ENCODE results near the gene TEX13D. TPM values are rescaled to one million over a fixed set of nuclear protein-coding genes. Genes with fewer than 3 reads are reported as not detected.

The TEX13D gene
- total RNA-seq, result not detected

DNA sequence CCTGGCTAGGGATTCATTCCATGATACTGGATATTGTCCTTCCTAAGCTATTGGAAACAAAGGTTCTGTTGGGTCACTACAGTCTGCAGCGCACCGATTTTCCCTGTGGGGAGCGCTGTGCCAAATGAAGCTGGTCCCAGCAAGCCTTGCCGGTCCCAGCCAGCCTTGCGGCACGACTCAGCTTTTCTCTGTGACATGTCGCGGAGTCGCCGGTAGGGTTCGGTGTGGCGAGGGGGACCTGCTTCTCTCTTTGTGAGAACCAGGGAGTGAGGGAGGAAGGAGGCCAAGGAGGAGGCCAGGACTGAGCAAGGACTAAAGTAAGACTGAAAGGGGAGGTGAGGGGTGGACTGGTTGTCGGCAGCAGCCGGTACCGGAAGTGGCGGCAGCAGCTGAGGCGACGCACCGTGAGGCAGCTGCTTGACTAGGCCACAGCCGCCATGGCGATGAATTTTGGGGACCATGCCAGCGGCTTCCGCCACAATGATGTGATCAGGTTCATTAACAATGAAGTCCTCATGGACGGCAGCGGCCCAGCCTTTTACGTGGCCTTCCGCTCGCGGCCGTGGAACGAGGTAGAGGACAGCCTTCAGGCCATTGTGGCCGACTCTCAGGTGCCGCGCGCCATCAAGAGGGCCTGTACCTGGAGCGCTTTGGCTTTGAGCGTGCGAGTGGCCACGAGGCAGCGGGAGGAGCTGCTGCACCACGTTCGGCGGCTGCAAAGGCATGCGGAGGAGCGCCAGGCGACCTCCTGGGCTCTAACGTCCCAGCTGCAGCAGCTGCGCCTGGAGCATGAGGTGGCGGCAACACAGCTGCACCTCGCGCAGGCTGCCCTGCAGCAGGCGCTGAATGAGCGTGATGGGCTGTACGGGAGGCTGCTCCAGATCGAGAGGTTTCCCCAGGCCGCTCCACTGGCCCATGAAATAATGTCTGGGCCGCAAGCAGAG is at the start of gene TEX13D:
Gene TEX13D (plus strand): TSS at position 180 of the 944 bp plus-strand sequence. CDS start 258 bp downstream, at position 438.

GRCh38 chrX:124346117-124346876 is 13.8 kb downstream of the TEX13D start, which contains the start of gene SH2D1A:
Gene SH2D1A, plus strand, starts transcription at chrX:124346563. Its CDS starts 80 bp downstream, at chrX:124346643.

Small RNA genes within 50 kb of the gene (small RNA-seq; reads per million reads assigned to genes)
- gene AL022718.1 (ENCODE audit: low replicate concordance), result 0.07 reads per million

Other genes starting within 250 kb of the TEX13D start
- 0.47 TPM for gene SH2D1A, start 13.9 kb downstream of the TEX13D start, total RNA-seq